ENCODE data around the gene FAM13A.
"Not testable (repeated sequence)": the region's sequence is repeated elsewhere in the genome, so short reads cannot be mapped to it uniquely, and the experiment has no call there.

FAM13A gene

DNA sequence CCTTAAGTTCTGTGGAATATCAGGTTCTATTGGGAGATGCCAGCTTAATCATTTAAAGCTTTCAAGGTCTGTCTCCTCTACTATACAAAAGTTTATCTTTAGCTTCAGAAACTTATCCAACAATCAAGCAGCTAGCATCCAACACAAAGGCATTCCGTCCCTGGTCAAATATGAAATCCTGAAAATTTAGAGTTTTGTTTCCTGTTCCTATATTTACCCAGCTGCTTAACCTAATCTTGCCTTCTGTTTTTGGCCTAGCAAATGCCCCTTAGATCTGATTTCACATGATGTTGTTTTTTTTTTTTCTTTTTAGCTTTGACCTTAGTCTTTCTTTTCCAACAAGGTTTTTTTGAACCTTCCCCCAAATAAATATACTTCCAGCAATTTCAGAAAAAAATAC lies 33.8 kb downstream of the FAM13A start:
- no peak overlapping the region for H3K27ac ChIP-seq
- TF ChIP-seq, protein P1, sequence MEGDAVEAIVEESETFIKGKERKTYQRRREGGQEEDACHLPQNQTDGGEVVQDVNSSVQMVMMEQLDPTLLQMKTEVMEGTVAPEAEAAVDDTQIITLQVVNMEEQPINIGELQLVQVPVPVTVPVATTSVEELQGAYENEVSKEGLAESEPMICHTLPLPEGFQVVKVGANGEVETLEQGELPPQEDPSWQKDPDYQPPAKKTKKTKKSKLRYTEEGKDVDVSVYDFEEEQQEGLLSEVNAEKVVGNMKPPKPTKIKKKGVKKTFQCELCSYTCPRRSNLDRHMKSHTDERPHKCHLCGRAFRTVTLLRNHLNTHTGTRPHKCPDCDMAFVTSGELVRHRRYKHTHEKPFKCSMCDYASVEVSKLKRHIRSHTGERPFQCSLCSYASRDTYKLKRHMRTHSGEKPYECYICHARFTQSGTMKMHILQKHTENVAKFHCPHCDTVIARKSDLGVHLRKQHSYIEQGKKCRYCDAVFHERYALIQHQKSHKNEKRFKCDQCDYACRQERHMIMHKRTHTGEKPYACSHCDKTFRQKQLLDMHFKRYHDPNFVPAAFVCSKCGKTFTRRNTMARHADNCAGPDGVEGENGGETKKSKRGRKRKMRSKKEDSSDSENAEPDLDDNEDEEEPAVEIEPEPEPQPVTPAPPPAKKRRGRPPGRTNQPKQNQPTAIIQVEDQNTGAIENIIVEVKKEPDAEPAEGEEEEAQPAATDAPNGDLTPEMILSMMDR (IDR thresholded peaks at IDR 0.05), result no peak

DNA sequence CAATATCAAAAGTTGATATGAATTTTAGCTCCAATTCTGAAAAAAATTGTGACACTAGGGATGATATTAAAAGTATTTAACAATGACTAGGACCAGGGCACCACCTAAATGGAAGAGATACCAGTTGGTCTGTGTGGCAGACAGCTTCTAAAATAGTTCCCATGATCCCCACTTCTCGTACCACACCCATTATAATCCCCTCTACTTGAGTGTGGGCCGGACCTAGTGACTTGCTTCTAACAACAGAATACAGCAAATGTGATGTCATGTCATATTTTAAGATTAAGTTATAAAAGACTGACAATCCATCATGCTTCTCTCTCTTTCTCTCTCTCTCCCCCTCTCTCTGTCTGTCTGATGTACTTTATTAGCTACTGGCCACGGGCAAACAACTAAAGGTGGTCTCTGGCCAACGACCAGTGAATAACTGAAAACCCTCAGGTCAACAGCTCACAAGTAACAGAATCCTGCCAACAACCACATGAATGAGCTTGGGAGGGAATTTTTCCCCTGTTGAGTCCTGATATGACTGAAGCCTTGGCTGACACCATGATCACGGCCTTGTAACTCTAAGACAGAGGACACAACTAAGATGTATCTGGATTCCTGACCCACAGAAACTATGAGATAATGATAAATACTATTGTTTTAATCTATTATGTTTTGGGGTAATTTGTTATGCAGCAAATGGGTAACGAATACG lies 34.4 kb downstream of the FAM13A start:
- TF ChIP-seq ZFX (IDR thresholded peaks at IDR 0.05; ENCODE audit: borderline replicate concordance), result no peak
- TF ChIP-seq, protein P1 (IDR thresholded peaks at IDR 0.05), result no peak

DNA sequence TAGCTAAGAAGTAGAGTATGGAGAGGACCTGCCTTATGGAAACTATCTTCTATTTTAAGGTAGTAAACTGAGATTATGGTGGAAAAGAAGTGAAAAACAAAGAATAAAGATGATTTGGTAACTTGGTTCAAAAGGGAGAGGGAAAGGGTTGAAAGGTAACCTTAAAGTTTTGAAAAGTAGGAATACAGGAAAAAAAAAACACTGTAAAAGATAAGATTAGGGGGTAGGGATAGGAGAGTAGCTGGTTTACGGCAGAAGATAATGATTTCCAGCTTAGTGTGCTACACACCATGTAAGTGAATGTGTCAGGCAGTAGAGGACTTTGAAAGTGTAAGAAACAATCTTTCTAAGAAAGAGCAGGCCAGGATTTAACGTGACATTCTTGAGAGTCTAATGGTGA lies 35.3 kb downstream of the FAM13A start:
- TF ChIP-seq ZFX (IDR thresholded peaks at IDR 0.05; ENCODE audit: borderline replicate concordance), result no peak
- TF ChIP-seq, protein P1 (IDR thresholded peaks at IDR 0.05), result no peak
- H3K27ac ChIP-seq, result no peak overlapping the region

More for the DNA sequence above, 34.4 kb downstream of the FAM13A start:
- H3K27ac ChIP-seq, result no peak overlapping the region

DNA sequence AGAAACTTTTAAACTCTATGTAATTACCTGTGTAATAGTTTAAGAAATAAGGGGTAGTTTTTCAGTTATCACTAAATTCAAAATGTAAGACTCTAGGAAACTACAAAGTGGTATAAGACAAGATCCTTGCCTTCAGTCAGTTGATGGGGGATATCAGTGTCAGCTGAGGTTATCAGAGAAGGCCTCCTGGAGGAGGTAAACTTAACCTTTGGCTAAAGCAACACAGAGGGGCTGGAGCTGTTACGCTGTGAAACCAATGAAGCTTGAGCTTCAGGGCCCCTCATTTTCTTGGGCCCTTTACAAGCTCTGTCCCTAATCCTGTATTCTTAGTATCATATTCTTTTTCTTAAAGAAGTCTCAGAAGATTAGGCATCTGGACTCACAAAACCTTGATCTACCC lies 35.9 kb downstream of the FAM13A start:
- TF ChIP-seq ZFX (IDR thresholded peaks at IDR 0.05; ENCODE audit: borderline replicate concordance), result no peak
- TF ChIP-seq, protein P1 (IDR thresholded peaks at IDR 0.05), result no peak
- H3K27ac ChIP-seq, result no peak overlapping the region

DNA sequence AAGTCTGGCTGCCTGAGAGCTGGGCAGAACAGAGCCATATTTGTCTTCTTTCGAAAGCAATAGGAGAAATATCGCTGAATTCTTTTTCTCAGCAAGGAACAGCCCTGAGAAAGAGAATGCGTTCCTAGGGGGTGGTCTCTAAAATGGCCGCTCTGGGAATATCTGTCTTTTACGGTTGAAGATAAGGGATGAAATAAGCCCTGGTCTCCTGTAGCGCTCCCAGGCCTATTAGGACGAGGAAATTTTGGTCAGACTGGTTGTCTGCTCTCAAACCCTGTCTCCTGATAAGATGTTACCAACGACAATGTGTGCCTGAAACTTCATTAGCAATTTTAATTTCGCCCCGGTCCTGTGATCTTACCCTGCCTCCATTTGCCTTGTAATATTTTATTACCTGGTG lies 42.1 kb downstream of the FAM13A start:
- not testable (repeated sequence) for H3K27ac ChIP-seq

DNA sequence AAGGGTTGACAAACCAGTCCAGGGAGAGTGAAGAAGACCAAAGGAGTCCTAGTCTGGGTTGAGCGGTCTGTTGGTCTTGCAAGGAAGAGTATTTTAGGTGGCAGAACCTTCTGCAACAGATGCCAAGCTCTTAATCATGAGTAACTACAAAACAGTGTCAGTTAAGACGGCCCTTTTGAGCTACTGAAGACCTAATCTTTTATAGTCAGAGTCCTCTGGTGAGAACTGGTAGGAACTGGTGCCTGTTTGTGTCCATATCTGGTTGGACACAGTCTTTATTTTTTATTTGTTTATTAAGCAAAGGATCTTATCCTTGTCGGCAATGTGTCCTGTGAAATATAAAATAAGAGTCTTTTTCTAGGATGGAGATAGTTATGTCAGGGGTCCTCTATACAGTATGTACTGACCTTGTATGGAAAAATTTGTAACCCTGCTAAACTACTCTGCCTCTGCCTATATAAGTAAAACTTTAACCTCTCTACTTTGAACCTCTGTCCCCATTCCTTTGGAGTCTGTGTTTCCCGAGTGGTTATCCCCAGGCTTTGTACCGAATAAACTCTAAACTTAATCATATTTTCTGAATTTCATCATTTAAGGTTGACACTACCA lies 47.1 kb downstream of the FAM13A start:
- no peak for TF ChIP-seq ZFX (IDR thresholded peaks at IDR 0.05; ENCODE audit: borderline replicate concordance)
- TF ChIP-seq, protein P1 (IDR thresholded peaks at IDR 0.05), result no peak

DNA sequence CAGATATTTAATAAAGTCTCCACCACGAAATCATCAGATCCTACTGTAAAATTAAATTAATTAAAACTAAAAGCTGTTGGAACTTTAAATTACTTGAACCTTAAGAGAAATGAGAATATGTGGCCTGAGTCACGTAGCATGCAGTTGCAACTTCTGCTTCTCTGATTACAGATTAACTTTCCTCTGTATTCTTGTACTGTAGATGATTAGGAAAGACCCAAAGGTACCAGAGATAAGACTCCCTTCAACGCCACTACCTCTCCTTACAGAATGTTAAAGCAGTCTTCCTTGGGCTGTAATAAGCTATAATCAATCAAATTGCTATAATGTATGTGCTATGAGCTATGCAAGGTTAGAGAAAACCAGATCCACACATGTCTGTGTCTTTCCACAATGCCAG lies 47.9 kb downstream of the FAM13A start:
- H3K27ac ChIP-seq, result no peak overlapping the region

More for the DNA sequence above, 47.1 kb downstream of the FAM13A start:
- no peak overlapping the region for H3K27ac ChIP-seq

More for the DNA sequence above, 47.9 kb downstream of the FAM13A start:
- no peak for TF ChIP-seq ZFX (IDR thresholded peaks at IDR 0.05; ENCODE audit: borderline replicate concordance)
- TF ChIP-seq, protein P1 (IDR thresholded peaks at IDR 0.05), result no peak
